Measurements from ENCODE around the gene ELSPBP1. TPM values are rescaled to one million over a fixed set of nuclear protein-coding genes. Genes with fewer than 3 reads are reported as not detected.

ELSPBP1 gene
- total RNA-seq, 1 experiment from 2014 or later = not detected

GRCh38 chr19:48033604-48034003, 39.2 kb downstream of the ELSPBP1 start:
- Histone ChIP-seq H2AFZ (no peak overlapping the region), H3K9me2 (ENCODE audit: insufficient read depth) (no peaks in the 10 kb centered on the region), H3K4me1 (replicated peaks; ENCODE audit: insufficient read depth) (no peaks in the 10 kb centered on the region), H3K4me2 (no peak overlapping the region), H3K27ac (no peak overlapping the region), H3K27me3 (ENCODE audit: insufficient read depth, low read depth) (peaks cover 95% of the 10 kb centered on the region), H3K4me3 (no peak overlapping the region), H3K36me3 (ENCODE audit: low read depth) (no peaks in the 10 kb centered on the region), H3K79me2 (ENCODE audit: low read depth) (no peaks in the 10 kb centered on the region), H3F3A (ENCODE audit: insufficient read depth, low read depth) (no peaks in the 10 kb centered on the region), H4K20me1 (ENCODE audit: insufficient read depth) (no peaks in the 10 kb centered on the region), H3K9me3 (ENCODE audit: insufficient read depth, low read depth) (peaks cover 5% of the 10 kb centered on the region; the same call in 1 of the 2 replicates)
- DNase-seq = no peak
- TF ChIP-seq EZH2 (IDR thresholded peaks at IDR 0.05; ENCODE audit: low read depth) (no peak), CTCF (conservative IDR thresholded peaks at IDR 0.05) (no peak)
- intact Hi-C loops (cut with micrococcal nuclease; ENCODE audit: unreplicated experiment) = no loop called here
- POLR2A ChIA-PET (ENCODE audit: unreplicated experiment) = no interaction called here
- CTCF ChIA-PET = no interaction called here
- no TSS peak for BruUV-seq (replicated peaks)

- Histone ChIP-seq H3K4me2 (no peak overlapping the region), H3K27ac (no peak overlapping the region), H3K9me2 (ENCODE audit: insufficient read depth) (no peaks in the 10 kb centered on the region), H4K20me1 (ENCODE audit: insufficient read depth) (no peaks in the 10 kb centered on the region), H2AFZ (no peak overlapping the region), H3K36me3 (ENCODE audit: low read depth) (no peaks in the 10 kb centered on the region), H3K27me3 (ENCODE audit: insufficient read depth, low read depth) (peaks cover 97% of the 10 kb centered on the region), H3K4me3 (0 out of 2 replicates have a peak overlapping the region, but pooled peaks have one; percentile 3), H3F3A (ENCODE audit: insufficient read depth, low read depth) (no peaks in the 10 kb centered on the region), H3K9me3 (ENCODE audit: insufficient read depth, low read depth) (peaks cover 5% of the 10 kb centered on the region; the same call in 1 of the 2 replicates), H3K4me1 (replicated peaks; ENCODE audit: insufficient read depth) (no peaks in the 10 kb centered on the region), H3K79me2 (ENCODE audit: low read depth) (no peaks in the 10 kb centered on the region)
- no TSS peak for BruUV-seq (replicated peaks)
- intact Hi-C loops (cut with micrococcal nuclease; ENCODE audit: unreplicated experiment) = no loop called here
- ChIA-PET CTCF (no interaction called here), POLR2A (ENCODE audit: unreplicated experiment) (no interaction called here)
- TF ChIP-seq CTCF (conservative IDR thresholded peaks at IDR 0.05) (no peak), EZH2 (IDR thresholded peaks at IDR 0.05; ENCODE audit: low read depth) (no peak)
- no peak for DNase-seq
Measured at GRCh38 chr19:48036765-48037164, 42.3 kb downstream of the ELSPBP1 start.

GRCh38 chr19:48041877-48042580, 47.6 kb downstream of the ELSPBP1 start:
- Histone ChIP-seq H3K79me2 (ENCODE audit: low read depth) (no peaks in the 10 kb centered on the region), H3K27ac (no peak overlapping the region), H2AFZ (no peak overlapping the region), H3K36me3 (ENCODE audit: low read depth) (no peaks in the 10 kb centered on the region), H3K4me1 (replicated peaks; ENCODE audit: insufficient read depth) (no peaks in the 10 kb centered on the region), H3K4me2 (no peak overlapping the region), H3K4me3 (no peak overlapping the region), H3K9me3 (ENCODE audit: insufficient read depth, low read depth) (no peaks in the 10 kb centered on the region), H3K9me2 (ENCODE audit: insufficient read depth) (no peaks in the 10 kb centered on the region), H3F3A (ENCODE audit: insufficient read depth, low read depth) (no peaks in the 10 kb centered on the region), H4K20me1 (ENCODE audit: insufficient read depth) (no peaks in the 10 kb centered on the region), H3K27me3 (ENCODE audit: insufficient read depth, low read depth) (peaks cover 78% of the 10 kb centered on the region)
- DNase-seq = no peak
- TF ChIP-seq EZH2 (IDR thresholded peaks at IDR 0.05; ENCODE audit: low read depth) (no peak), CTCF (conservative IDR thresholded peaks at IDR 0.05) (no peak)
- intact Hi-C loops (cut with micrococcal nuclease; ENCODE audit: unreplicated experiment) = no loop called here
- ChIA-PET POLR2A (ENCODE audit: unreplicated experiment) (no interaction called here), CTCF (no interaction called here)
- no TSS peak for BruUV-seq (replicated peaks)
